HG02763 (cell line): ENCODE data around the gene PHOSPHO1.

Experiments
- ATAC-seq: cut with Tn5 transposase; IDR thresholded peaks from one replicate; pipeline ENCODE4 v1.9.1; 2021; ENCODE audit warnings: mild to moderate bottlenecking, moderate library complexity; ENCODE audit not compliant: unreplicated experiment

The PHOSPHO1 gene

GRCh38 chr17:49244839-49245238 lies 14.3 kb upstream of the PHOSPHO1 start:
- no peak for ATAC-seq

GRCh38 chr17:49242813-49243212 lies 12.2 kb upstream of the PHOSPHO1 start:
- ATAC-seq: no peak

DNA sequence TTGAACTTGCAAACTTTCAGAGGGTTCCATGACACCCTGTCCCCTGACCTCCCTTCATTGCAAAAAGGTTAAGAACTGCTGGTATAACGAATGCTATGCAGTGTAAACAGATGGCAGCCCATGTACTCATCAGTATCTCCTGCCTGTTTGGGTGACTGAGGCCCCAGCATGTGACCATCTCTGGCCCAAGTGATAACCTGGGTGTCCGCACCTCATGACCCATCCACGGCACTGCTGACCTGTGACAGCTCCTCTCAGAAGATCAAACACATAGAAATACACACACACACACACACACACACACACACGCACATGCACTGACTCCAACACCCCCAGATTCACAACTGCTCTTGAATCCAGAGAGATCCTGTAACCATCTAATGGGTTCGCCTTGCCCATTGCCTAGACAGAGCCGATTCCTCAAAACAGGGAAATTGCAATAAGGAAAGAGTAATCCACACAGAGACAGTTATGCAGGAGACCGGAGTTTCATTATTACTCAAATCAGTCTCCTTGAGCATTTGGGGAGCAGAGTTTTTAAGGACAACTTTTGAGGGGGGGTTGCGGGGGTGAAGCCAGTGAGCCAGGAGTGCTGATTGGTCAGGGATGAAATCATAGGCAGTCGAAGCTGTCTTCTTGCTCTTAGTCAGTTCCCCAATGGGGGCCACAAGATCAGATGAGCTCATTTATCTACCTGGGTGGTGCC lies 11.3 kb upstream of the PHOSPHO1 start:
- ATAC-seq: no peak

- ATAC-seq: no peak
Observed at GRCh38 chr17:49241040-49241439, 10.5 kb upstream of the PHOSPHO1 start.

DNA sequence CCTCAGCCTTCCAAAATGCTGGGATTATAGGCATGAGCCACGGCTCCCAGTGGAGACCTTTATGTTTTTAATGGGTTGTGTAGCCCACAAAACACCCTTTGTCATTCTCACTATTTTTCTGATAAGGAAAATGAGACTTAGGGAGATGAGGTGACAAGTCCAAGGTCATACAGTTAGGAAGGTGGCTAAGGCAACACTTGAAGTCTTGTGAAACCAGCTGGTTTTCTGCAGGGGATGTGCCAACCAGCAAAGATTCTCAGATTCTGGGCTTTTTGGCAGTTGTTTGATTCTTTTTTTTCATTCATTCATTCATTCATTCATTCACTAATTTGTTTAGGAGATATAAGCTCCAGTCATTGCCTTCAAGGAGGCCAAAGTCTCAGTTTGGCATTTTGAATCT lies 10.0 kb upstream of the PHOSPHO1 start:
- ATAC-seq: no peak

DNA sequence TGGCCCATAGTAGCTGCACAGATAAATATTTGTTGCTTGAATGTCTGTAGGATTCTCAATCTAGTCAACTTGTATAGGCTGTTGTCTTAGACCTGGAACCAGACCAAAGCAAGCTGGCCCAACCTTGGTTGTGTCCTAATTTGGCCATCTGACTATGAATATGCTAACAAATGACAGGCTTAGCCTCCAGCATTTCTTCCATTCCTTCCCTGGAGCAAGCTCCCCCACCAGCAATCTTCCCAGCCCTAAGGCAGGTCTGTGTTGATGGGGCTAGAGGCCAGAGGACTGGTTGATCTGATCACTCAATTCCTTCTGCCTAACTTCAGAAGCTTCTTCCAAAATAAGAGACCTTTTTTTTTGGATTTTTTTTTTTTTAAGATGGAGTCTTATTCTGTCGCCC lies 9.4 kb upstream of the PHOSPHO1 start:
- no peak for ATAC-seq

- no peak for ATAC-seq
Observed at GRCh38 chr17:49235896-49236295, 5.3 kb upstream of the PHOSPHO1 start.

DNA sequence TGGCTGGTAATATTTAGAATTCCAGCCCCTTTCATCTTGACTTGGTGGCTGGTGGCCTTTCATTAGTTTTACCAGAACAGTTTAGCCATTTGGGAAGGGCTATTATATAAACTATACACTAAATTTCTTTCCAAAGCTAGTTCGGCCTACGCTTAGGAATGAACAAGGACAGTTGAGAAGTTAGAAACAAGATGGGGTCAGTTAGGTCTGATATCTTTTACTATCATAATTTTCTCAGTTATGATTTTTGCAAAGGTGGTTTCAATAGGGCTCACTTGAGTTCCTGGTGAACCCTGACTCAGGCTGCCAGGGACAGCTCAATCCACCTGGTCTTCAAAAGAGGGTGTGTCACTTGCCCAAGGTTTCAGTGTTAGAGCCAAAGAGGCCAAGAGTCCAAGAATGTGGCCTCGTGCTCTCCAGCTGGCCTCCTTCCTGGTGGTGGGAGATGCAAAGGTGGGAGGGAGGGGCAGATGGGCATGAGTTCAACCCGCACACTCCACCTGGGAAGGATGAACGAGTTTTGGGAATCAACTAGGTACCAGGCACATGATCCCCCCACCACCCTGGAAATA lies 4.0 kb upstream of the PHOSPHO1 start:
- no peak for ATAC-seq

- ATAC-seq: no peak
Observed at GRCh38 chr17:49231563-49231894, 942 bp upstream of the PHOSPHO1 start.

GRCh38 chr17:49229805-49230600 lies 584 bp downstream of the PHOSPHO1 start:
- no peak for ATAC-seq

DNA sequence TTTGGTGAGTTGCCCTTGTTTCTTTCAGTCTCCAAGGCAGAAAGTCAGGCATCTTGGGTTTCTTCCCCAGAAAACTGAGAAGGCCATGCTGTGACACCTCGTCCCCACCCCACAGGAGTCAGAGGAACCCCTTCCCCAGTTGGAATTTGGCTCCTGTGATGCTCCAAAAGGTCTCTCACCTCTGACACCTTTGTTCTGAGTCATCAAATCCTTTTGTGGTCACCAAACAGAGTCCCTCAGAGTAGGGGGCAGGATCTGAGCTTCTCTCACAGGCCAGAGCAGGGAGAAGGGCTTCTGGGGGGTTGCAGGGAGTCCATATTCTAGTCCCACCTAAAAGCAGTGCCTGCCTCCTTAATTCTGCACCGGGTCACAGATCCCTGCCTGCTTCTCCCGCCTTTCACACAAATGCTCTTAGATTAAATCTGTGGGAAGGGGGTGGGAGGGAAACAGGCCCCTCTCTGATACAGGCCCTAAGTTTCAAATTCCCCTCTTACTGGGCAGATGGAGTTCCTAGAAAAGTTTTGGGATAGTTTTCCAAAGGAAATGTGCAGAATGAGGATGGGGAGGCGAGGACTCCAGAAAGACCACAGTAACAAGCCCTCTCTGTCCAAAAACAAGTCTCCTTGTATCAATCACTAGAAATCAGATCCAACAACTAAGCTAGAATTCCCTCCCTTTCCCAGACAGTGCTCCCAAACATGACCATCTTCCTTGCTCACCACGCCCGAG lies 1.3 kb downstream of the PHOSPHO1 start:
- ATAC-seq: no peak

- no peak for ATAC-seq
Observed at GRCh38 chr17:49227436-49228261, 2.9 kb downstream of the PHOSPHO1 start.

- no peak for ATAC-seq
Observed at GRCh38 chr17:49226771-49227435, 3.7 kb downstream of the PHOSPHO1 start.

DNA sequence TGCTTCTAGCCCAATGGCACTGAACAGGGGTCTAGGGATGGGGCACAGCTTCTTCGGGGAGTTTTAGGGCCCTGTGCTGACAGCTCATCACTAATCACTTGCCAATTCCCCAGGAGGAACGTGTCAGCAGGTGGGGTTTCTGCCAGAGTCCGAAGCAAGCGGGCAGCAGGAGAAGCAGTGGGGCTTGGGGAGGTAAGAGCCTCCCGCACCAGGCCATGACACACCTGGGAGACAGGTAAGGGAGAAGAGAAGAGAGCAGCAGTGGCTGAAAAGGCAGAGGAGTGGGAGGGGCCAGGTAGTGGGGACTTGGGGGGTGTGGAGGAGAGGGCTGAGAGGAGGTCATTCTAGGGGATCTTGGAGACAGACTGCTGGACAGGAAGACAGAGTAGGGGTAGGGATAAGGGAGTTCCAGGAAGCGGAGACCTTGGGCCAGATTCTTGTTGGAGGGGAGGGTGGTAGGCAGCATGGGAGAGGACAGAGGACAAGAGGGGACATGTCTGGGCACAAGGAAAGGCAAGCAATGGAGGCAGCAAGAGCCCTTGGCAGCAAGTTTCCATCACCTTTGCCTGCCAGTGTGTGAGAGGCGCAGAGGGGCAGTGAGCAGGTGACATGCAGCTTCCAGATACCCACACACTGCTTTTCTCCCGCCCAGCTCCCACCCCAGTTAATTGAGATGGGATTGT lies 4.9 kb downstream of the PHOSPHO1 start:
- no peak for ATAC-seq

DNA sequence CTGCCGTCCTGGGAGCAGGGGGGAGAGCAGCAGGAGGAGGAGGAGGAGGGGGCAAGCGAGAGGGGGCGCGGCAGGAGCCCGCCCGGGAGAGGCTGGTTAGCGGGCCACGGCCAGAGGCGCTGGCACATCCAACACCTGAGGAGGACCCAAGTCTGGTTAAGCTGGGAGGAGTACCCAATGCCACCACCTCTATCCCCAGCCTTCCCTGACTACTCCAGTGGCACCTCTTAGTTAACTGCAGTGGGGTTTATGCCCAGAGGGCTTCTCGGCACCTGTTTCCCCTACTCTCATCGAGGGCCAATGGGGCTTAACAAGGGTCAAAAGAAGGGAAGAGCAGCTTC lies 5.6 kb downstream of the PHOSPHO1 start:
- no peak for ATAC-seq

DNA sequence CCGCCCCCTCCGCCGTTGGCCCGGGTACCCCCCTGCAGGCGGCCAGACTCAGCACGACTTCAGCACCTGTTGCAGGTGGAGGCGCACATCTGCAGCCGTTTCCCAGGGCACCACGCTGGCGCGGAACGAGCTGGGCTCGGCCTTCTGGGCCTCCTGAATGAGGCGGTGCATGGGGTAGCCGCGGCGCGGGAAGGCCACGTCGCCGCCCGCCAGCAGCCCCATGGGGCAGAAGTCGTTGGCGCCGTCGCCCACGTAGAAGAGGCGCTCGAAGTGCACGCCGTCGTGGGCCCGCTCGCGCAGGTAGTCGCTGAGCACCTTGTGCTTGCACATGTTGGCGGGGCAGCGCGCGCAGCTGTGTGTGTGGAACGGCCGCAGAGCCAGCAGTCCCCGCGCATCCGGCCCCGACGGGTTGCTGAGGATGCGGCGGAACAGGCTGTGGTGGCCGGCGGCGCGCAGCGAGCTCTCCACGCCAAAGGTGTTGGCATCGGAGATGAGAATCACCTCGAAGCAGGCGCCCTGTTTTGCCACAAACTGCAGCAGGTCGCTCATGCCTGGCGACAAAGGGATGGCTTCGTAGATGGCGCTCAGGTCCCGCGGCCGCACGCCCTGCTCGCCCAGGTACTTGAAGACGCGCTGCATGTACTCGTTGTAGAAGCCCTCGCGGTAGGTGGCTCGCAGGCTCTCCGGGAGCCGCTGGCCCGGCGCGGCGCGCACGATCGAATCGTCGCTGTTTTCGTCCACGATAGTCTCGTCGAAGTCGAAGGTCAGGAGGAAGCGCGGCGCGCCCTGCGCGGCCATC lies 6.2 kb downstream of the PHOSPHO1 start:
- no peak for ATAC-seq

- ATAC-seq: no peak
Observed at GRCh38 chr17:49223517-49224197, 6.9 kb downstream of the PHOSPHO1 start.

GRCh38 chr17:49223168-49223516 lies 7.4 kb downstream of the PHOSPHO1 start:
- ATAC-seq: no peak
